GM19395 (cell line): ENCODE results near the gene MTARC1.

Experiments used
- ATAC-seq: cut with Tn5 transposase; IDR thresholded peaks from one replicate; pipeline ENCODE4 v1.9.1; 2021; ENCODE audit warnings: mild to moderate bottlenecking, moderate library complexity; ENCODE audit not compliant: unreplicated experiment

Gene MTARC1

DNA sequence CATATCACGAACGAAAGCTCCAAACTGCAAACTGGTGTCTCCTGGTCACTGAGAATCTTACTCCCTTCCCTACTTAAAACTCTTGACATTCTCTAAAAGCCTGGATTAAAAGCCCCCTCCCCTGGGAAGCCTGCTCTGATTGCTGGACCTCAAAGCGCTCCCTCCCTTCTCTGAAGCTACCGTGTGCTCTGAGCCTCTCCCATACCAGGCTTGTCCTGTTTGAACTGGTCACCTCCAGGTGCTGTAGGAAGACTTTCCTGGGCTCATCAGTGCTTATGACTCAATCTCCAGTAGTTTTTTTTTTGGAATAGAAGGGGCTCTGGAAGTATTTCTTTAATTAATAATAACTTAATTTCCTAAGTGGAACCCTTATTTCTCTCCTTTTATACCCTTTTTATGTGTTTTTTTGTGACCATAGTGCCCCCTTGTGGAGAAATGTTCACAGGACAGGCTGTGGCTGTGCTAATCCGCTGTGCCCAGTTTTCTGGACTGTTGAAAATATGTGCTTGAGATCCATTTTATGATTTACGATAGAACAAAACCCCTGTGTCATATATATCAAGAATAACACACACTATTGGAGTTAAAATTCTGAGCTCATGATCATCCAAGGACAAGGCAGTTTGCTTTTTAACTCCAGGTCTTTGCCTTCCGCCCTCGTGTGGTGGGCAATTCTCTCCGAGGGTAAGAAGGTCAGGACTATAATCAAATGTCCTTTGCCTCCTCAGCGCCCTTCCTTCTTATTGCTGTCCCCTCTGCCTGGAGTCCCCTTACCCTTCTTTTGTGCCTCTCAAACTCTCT lies 16.9 kb downstream of the MTARC1 start:
- peak; percentile 73 for ATAC-seq

- no peak for ATAC-seq
Measured at GRCh38 chr1:220804202-220804586, 17.5 kb downstream of the MTARC1 start.

DNA sequence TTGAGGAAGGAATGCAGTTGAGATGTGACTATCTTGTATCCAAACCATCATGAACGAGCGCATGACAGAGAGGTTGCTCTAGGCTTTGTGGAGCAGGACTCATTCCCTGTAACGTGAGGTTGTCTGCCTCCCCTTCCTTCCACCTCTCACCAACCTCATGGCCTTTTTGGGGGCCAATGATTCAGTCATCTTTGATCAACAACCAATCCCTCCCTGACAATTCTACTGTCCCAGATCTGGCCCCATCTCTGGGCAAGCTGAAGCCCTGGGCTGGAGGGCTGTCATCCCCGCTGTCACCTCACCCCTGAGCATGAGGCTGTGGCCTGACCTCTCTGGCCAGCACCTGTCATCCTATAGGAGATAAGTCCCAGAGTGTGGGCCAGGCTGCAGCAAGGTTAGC lies 19.7 kb downstream of the MTARC1 start:
- ATAC-seq = no peak

DNA sequence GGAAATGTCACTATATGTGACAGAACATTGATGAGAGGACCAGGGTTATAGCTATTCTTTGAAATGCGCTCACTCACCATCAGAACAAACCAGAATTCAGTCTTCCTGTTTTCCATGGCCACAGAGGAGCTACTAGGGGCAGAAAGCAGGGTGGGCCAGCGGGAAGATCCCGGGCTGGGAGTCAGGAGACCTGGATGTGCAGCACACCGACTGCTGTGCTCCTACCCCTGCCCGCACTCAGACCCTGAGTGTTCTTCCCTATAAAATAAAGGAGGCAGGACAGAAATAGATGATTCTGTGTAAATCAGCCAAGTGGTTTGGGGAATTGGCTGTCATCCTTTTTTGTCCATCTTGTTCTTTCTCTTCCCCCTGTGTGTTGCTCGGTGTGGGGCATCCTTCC lies 21.0 kb downstream of the MTARC1 start:
- ATAC-seq = no peak

DNA sequence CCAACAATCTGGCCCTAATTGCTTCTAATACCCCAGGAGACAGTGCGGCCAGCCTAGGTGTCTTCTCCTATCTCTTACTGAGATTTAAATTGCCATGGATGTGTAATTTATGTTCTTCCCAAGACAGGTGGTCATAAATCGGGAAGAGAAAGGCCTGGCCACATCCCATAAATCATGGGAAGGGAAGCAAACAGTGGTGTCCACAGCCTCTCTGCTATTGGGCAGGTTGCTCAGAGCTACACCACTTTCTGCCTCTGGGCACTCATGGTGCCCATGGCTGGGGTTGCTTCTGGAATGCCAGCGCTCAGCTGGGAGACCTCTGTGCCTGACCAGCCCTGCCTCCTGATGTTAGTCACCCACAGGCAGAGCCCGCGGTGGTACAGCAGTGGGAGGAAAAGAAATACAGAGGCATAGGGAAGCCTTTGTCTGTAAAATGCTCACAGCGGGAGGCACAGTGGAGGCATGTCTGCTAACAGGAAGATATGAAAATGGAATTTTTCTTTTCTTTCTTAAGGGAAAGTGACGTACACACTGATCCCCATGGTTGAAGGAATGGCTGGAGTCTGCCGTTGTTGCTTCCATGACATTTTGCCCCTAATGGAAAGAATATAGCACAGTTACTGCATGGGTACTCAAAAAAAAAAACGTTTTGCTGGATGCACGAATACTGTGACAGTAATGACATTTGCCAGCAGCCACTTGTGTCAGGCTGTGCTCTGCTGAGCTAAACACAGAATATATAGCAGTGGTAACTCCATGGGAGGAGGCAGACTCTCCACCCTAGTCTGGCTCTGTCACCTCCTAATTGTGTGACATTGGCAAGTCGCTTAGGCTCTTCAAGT lies 21.9 kb downstream of the MTARC1 start:
- ATAC-seq = no peak

DNA sequence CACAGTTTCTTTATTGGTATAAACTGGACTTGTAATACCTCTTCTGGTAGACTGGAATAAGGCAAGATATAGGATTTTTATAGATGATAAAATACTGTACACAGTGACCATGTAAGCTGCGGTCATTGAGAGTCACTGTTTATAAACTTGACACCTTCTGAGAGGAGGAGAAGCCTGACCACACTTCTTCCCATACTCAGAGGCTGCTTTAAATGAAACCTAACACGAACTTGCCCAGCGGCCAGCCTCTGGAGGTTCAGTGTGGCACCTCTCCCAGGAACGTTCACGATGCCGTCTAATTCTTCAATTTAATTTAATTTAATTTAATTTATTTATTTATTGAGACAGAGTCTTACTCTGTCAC lies 22.5 kb downstream of the MTARC1 start:
- ATAC-seq = no peak

DNA sequence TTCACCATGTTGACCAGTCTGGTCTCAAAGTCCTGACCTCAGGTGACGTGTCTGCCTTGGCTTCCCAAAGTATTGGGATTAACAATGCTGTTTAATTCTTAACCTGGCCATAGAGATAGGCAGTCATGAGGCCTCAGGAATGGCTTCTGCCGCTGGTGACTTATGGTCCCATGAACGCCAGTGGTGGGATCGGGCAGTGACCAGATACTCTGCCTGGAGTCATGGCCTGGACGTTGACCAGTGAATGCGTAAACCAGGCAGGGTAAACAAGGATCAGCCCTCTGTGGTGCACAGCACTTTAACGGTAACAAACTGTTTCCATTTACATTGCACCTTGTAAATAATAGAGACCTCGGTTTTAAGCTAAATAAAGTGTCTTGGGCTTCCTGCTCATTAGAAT lies 23.0 kb downstream of the MTARC1 start:
- ATAC-seq = peak; percentile 27

GRCh38 chr1:220810179-220810653 lies 23.5 kb downstream of the MTARC1 start:
- peak; percentile 94 for ATAC-seq

DNA sequence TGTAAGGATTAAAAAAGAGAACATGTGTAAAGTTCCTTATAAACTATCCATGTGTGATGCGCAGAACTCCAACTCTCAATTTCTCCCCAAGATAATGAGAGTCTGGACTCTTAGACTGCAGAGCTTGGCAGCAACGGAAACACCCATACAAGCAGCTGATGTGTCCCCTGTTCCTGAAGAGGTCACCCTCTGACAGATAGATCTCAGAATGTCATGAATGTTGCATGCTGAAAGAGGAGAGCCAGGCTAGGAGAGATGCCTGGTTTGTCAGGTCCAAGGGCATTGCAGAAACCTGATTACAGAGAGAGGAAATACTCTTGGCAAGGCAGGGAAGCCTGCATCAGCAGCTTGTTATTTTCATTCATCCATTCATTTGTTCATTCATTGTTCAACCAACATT lies 24.2 kb downstream of the MTARC1 start:
- ATAC-seq = no peak

DNA sequence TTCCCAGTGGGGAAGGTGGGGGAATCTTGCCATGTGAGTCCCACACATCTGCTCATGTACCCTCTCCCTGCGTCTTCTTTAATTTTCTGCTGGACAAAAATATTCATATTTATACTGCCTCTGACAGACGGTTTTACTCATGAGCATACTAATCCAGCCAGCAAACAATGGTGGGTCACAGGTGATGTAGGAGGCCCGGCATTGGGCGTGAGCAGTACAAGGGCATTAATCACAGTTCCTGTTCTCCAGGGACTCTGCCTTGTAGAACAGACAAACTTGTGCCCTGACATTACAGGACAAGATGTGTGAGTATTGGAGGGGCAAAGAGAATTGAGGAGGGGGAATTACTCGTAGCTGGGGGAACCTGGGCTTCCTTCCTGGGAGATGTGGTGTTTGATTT lies 25.0 kb downstream of the MTARC1 start:
- ATAC-seq = no peak

- no peak for ATAC-seq
Measured at GRCh38 chr1:220812308-220812707, 25.6 kb downstream of the MTARC1 start.

GRCh38 chr1:220813013-220813412 lies 26.3 kb downstream of the MTARC1 start:
- no peak for ATAC-seq

DNA sequence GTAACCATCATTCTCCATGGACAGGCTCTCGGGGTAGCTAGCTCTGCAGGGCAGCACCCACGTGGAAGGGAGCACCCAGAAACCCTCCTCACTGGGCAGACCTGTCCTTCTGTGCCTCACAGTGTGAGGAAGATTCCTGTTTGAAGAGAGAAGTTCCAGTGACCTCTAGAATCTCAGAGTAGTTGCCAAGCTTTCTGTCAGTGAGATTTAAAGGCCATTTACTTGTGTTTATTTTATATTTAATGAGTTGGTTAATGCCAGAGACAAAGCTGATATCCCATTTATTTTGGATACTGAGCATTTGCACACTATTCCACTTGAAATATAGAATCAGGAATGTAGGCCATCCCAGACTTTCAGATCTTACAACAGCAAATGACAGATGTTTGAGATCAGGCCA lies 28.7 kb downstream of the MTARC1 start:
- ATAC-seq = no peak

GRCh38 chr1:220817907-220818306 lies 31.2 kb downstream of the MTARC1 start:
- ATAC-seq = no peak

DNA sequence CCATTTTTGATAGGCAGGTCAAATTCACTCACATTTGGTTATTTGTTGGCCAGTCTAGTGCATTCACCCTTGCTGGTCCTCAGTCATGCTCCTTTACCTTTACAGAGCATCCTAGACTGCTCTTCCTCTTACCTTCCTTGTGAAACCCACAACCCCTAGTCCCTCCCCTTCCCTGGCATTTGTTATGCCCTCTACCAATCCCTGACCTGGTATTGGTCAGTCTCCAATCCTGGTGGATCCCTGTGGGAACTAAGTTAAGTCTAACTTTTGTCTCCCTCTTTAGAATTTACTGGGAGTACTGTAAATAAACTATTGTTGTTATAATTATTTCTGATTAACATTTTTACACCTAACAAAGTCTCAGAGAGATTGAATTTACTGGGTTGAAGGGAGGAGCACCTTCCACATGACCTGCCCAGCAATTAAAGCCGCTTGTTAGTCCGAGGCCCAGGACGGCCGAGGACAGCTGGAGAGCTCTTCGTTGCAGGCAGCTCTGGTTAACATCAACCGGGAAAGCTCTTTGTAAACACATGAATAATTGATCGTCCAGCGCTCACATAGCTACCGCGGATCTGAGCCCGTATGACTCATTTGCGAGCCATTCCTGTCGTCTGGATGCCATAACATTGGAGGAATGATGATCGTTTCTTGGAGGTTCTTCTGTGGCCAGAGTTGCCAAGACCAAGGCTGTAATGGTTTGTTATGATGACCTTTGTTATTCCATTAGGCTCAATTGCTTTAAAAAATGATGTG lies 31.9 kb downstream of the MTARC1 start:
- no peak for ATAC-seq

GRCh38 chr1:220819467-220820026 lies 32.8 kb downstream of the MTARC1 start:
- ATAC-seq = no peak

GRCh38 chr1:220824031-220824989 lies 37.6 kb downstream of the MTARC1 start:
- no peak for ATAC-seq

DNA sequence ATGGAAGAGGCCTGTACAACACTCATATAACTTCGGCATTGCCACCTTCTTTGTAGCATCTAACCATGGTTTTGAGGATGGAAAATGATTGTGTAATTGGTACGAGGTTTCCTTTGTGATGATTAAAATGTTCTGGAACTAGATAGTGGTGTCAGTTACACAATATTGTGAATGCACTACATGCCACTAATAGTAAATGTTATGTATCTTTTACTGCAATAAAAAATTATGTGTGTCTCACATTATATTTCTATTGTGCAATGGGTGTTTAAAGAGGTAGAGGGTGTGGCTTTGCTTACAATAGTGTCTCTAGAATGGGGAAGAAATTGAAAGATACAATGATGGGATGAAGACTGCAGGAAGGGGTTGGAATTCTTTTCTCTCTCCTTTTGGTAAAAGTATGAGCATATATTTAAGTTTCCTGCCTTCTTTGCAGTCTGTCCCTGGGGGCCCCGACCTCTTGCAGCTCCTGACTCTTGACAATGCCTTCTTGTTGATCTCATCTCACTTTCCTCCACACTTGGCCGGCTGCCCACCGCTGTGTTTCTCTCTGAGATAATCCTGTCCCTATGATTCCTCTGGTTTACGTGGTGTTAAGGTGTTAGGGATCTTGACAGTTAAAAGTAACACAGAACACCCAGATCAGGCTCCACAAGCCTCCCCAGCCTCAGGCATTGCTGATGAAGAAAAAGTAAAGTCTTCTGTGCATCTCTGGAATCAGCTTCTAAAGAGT lies 39.3 kb downstream of the MTARC1 start:
- no peak for ATAC-seq

GRCh38 chr1:220826729-220827128 lies 40.0 kb downstream of the MTARC1 start:
- no peak for ATAC-seq
